HG03378 (cell line): ENCODE results near the gene HIC1.

ENCODE experiments used
- ATAC-seq: cut with Tn5 transposase; IDR thresholded peaks from one replicate; pipeline ENCODE4 v1.9.1; 2021; ENCODE audit warnings: mild to moderate bottlenecking, moderate library complexity; ENCODE audit not compliant: unreplicated experiment

HIC1 gene

GRCh38 chr17:2025220-2025621 is 29.7 kb upstream of the HIC1 start, which contains the start of gene RTN4RL1:
Gene RTN4RL1 (minus strand): TSS chr17:2025334. CDS start chr17:2024865, 469 bp downstream.
- ATAC-seq = no peak

DNA sequence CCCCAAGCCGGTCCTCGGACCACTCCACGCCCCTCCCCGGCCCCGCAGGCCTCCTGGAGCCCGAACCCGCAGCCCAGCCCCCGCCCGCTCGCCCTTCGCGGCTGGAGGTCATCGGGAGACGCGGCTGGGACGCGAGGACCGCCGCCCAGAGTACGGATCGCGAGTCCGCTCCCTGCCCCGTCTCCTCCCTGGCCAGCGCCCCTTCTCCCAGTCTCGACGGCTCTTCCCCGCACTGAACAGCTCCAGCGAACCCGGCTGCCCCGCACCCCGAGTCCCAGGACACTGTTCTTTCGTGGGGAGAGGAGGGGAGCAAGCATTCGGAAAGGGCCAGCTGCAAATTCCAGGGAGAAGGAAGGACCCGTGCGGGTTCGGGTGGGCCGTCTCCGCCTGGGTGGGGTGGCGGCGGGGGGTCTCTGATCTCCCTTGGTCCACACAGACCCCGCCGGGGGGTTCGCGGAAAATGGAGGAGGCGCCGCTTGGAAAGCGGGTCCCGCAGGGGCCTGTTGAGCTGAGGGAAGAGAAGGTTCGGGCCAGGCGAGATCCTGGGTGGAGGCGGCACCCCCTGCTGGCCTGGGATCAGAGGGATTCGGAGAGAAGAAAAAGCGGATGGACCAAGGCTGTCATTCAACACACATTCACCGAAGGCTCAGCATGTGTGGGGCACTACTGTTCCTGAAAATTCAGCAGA is 29.1 kb upstream of the HIC1 start:
- ATAC-seq = no peak

DNA sequence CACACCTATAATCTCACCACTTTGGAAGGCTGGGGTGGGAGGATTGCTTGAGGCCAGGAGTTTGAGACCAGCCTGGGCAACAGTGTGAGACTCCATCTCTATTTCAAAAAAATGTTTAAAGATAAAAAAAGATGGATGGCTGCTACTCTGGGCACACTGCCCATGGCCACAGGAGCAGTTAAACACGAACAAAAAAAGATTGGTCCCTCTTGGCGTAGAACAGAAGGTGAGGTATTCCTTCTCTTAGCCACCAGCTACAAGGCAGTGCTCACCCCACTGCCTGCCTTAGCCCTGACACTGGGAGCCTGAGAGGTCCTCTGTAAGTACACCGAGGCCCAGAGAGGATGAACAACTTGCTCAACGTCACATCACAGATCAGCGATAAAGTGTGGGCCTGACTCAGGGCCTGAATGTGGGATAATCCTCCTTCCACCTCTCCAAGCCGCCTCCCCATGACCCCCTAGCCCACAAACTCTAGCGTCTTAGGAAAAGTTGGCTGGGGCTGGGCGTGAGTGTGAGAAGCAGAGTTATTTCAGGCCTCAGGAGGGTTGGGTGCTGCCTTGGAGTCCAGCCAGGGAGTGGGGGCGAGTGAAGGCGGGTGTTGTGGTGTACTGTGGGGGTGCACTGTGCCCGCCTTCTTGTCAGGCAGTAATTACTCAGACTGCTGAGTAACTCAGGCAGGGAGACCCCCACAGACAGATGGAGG is 27.2 kb upstream of the HIC1 start:
- no peak for ATAC-seq

- no peak for ATAC-seq
Observed at GRCh38 chr17:2028234-2028614, 26.7 kb upstream of the HIC1 start.

DNA sequence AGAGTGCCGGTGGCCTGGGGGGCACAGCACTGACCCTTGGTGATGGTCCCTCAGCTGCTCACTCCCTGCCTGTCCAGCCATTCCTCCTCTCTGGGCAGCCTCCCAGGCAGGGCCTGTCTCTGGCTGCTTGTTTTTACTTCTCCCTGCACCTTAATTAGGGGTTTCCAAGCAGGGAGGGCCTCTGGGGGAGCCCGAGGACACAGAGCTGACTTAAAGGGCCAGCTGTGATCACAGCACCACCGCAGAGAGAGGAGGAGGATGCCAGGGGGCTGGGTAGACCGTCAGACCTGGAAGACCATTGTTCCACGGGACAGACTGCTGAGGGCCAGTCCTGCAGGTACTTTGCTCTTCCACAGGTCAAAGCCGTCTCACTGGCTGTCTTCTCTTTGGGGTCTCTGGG is 26.2 kb upstream of the HIC1 start:
- ATAC-seq = no peak

DNA sequence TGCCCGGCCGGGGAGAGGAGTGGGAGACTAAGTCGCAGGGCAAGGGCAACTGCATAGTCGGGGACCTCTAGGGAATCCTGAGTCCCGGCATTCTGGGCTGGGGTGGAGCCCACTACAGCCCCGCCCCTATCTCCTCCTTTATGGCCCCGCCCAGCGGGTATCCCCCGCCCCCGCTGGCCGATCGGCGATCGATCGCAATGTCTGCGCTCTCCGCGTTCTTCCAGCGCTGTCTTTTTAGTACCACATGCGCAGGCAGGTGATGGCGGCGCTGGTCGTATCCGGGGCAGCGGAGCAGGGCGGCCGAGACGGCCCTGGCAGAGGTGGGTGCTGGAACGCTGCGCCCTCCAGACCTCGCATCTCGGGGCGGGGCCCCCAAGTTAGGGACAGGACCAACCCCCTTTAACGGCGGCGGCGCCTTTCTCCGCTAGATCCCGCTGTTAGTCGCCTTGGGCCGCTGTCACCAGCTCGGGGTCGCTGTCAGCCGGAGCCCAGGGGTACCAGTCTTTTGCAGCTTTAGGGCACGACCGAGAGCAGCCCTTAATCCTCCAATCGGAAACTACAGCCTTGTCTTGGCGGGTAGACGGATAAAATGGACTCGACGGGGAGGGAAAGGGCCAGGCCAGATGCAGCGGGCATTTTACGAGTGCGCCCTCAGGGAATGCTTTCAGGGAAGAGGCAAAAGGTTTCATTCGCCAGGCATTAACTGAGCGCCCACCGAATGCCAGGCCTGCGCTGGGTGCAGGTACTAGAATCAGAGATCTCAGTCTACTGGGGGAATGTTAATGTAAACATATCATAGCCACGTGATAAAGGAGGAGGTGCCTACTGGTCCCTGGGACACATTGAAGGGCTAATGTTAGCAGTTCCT is 24.8 kb upstream of the HIC1 start, which contains the start of gene DPH1:
TSS of gene DPH1 (plus strand) at position 243 of the 868 bp plus-strand sequence. CDS start at position 260, 17 bp downstream.
- ATAC-seq = peak; percentile 69

GRCh38 chr17:2030779-2031163 is 24.1 kb upstream of the HIC1 start:
- ATAC-seq = no peak

DNA sequence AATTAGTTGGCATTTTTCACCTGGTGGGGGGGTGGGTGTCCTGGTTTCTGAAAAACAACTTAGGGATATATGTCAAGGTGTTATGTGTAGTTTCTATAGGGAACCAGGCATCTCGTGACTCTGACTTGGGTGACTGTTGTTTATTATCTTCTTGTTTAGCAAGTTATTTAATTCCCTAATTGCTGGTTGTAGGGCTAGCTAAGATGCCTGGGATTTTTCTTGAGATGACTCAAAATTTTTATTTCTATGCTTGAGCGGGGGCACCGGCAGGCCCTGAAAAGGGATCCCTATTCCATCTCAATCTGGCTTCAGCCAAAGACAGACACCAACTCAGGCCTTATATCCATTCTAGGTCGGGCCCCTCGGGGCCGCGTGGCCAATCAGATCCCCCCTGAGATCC is 21.8 kb upstream of the HIC1 start:
- ATAC-seq = no peak

- no peak for ATAC-seq
Observed at GRCh38 chr17:2034157-2034556, 20.7 kb upstream of the HIC1 start.

DNA sequence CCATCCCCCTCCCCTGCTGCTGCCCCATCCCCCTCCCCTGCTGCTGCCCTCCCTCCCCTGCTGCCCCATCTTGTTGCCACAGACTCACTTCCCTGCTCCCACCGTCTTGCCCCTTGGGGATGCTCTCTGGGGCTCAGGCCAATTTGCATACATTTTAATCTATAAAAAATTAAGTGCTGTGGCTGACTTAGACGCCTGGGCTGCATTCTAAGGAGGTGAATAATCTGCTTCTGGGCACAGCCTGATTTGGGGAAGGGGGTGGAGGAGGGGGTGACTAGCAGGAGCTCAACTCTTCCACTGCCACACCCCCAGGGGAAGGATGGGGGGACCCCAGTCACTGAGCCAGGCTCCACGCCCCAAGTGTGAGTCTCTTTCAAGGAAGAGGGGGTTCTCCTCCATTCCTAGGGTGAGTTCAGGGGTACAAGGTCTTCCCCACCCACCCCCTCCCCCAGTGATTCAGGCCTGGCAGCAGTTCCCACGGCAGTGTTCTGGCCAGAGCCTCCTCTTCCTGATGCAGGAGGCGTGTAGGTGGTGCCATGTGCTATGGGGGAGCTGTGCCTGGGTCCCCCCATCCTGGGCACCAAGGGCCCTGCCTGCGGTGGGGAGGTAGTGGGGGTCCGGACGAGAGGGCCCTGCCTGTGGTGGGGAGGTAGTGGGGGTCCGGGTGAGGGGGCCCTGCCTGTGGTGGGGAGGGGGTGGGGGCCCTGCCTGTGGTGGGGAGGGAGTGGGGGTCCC is 19.9 kb upstream of the HIC1 start:
- no peak for ATAC-seq

DNA sequence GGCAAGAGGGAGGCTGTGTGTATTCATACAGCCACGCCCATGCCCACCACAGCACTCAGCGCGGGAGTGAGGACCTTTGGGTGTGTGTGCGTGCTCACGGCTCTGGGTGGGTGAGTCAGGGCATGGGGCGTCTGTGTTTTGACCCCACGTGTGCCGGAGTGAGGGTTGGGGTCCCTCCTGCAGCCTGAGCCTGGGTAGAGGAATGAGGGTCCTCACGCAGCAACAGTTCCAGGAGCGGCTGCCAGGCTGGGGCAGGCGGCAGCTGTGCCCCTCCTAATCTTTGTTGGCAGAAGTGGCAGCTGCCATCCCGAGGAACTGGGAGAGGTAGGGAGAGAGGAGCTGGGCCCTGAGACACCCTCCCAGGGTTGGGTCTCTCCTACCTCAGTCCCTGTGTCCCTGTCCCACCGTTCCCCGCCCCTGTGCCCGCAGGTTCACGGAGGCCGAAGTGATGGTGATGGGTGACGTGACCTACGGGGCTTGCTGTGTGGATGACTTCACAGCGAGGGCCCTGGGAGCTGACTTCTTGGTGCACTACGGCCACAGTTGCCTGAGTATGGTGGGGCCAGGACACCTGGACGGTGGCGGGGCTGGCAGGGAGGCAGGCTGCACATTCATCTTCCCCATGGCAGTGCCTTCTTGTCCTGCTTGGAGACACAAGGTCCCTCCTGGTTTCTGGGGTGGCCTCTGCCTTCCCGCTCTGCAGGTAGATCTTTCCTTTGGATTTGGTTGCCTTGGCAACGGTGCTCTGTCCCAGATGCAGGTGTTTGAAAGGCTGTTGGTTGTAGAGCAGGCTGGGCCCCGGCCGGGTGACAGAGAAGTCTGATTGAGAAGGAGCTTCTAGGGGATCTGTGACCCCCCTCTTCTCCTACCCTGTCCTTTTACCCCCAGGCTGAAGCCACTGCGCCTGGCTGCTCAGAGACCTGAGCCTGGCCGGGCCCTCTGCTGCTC is 19.1 kb upstream of the HIC1 start:
- no peak for ATAC-seq

GRCh38 chr17:2037155-2037554 is 17.7 kb upstream of the HIC1 start:
- ATAC-seq = no peak

- no peak for ATAC-seq
Observed at GRCh38 chr17:2040219-2040827, 14.6 kb upstream of the HIC1 start.

- ATAC-seq = no peak
Observed at GRCh38 chr17:2040942-2041560, 13.9 kb upstream of the HIC1 start.

DNA sequence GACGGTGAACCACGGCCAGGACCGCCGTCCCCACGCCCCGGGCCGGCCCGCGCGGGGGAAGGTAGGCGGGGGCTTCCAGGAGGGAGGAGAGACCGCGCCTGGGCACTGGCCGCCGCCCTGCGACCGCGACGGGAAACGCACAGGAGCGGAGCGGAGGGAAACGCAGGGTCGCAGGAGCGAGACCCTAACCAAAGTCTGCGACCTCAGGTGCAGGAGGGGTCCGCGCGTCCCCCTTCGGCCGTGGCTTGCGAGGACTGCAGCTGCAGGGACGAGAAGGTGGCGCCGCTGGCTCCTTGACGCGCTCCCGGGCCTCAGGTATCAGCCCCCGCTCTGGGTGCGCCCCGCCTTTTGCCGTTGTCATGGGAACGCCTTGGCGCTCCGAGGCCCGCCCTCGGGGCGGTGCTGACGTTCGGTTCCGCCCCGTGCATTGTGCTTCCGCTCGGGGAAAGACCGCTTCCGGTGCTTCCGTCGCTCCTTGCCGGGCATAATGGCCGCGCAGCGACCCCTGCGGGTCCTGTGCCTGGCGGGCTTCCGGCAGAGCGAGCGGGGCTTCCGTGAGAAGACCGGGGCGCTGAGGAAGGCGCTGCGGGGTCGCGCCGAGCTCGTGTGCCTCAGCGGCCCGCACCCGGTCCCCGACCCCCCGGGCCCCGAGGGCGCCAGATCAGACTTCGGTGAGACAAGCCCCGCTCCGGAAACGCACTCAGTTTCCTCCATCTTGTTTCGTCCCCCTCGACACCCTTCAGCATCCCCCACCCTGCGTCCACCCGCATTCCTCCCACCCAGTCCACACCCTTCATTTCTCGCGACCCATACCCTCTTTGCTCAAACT is 13.1 kb upstream of the HIC1 start, which contains the start of gene OVCA2:
TSS of gene OVCA2 (plus strand) at position 462 of the 829 bp plus-strand sequence. CDS start at position 488, 26 bp downstream.
- ATAC-seq = peak; percentile 83

DNA sequence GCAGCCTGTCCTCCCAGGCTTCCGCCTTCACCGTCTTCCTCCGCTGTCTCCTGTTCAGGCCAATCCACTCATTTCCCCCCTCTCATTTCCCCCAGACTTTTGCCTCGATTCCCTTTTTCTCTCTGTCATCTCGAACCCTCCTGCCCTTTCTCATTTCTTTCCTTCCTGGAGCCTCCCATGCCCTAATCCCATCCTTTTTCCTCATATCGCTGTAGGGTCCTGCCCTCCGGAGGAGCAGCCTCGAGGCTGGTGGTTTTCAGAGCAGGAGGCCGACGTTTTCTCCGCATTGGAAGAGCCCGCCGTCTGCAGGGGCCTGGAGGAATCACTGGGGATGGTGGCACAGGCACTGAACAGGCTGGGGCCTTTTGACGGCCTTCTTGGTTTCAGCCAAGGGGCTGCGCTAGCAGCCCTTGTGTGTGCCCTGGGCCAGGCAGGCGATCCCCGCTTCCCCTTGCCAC is 12.5 kb upstream of the HIC1 start:
- no peak for ATAC-seq

DNA sequence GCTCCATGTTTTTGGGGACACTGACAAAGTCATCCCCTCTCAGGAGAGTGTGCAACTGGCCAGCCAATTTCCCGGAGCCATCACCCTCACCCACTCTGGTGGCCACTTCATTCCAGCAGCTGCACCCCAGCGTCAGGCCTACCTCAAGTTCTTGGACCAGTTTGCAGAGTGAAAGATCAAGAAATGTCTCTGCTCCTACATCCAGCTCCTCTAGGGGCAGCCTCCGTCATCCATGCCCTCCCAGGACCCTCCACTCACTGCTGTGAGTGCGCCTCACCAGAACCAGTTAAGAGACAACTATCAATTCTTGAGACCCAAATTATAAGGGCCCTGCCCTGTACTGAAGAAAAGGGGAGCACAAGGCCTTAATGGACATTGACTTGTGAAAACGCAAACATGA is 12.0 kb upstream of the HIC1 start:
- ATAC-seq = no peak

- ATAC-seq = no peak
Observed at GRCh38 chr17:2043785-2044184, 11.1 kb upstream of the HIC1 start.
